GM23338 (cell line): Measurements from ENCODE around the gene RAB36. TPM values are rescaled to one million over a fixed set of nuclear protein-coding genes. Genes with fewer than 3 reads are reported as not detected.

Experiments used
- ATAC-seq: fragments of 200-7000 bp; cut with Tn5 transposase; 3 replicates; pipeline ENCODE4 v1.9.1; 2020
- DNase-seq: peaks from one replicate; pipeline ENCODE4 v3.0.0-alpha.2; 2015; ENCODE audit warnings: low spot score
- H2AFZ ChIP-seq: fragments of 200-600 bp; sonication (generic); 2 replicates; pipeline ENCODE4 v1.8.0; 2016; ENCODE audit warnings: antibody characterized with exemption, mild to moderate bottlenecking, moderate library complexity
- H3F3A ChIP-seq: fragments of 200-600 bp; sonication (generic); replicated peaks from 2 replicates; pipeline ENCODE4 v1.8.0; 2017; ENCODE audit warnings: antibody characterized with exemption, mixed run types, low read depth
- H3K27ac ChIP-seq: fragments of 200-600 bp; sonication (generic); 2 replicates; pipeline ENCODE4 v1.6.1; 2016; ENCODE audit warnings: low read depth
- H3K27me3 ChIP-seq: fragments of 200-600 bp; sonication (generic); 2 replicates; pipeline ENCODE4 v1.8.0; 2016; ENCODE audit warnings: mild to moderate bottlenecking, mixed run types, moderate library complexity; ENCODE audit not compliant: insufficient read depth
- H3K36me3 ChIP-seq: fragments of 200-600 bp; sonication (generic); 2 replicates; pipeline ENCODE4 v1.8.0; 2016; ENCODE audit warnings: mild to moderate bottlenecking; ENCODE audit not compliant: insufficient read depth
- H3K4me1 ChIP-seq: fragments of 200-600 bp; sonication (generic); 2 replicates; pipeline ENCODE4 v1.8.0; 2016; ENCODE audit warnings: mild to moderate bottlenecking, moderate library complexity; ENCODE audit not compliant: insufficient read depth
- H3K4me2 ChIP-seq: fragments of 200-600 bp; sonication (generic); 2 replicates; pipeline ENCODE4 v1.7.1; 2017; ENCODE audit warnings: mixed run types
- H3K4me3 ChIP-seq: fragments of 200-600 bp; sonication (generic); 2 replicates; pipeline ENCODE4 v1.6.1; 2016; ENCODE audit warnings: mixed run types
- H3K79me2 ChIP-seq: fragments of 200-600 bp; sonication (generic); replicated peaks from 2 replicates; pipeline ENCODE4 v1.8.0; 2017; ENCODE audit warnings: mild to moderate bottlenecking; ENCODE audit not compliant: insufficient read depth
- H3K9me2 ChIP-seq: fragments of 200-600 bp; sonication (generic); 2 replicates; pipeline ENCODE4 v1.8.0; 2017; ENCODE audit not compliant: insufficient read depth
- H4K20me1 ChIP-seq: fragments of 200-600 bp; sonication (generic); replicated peaks from 2 replicates; pipeline ENCODE4 v1.8.0; 2017; ENCODE audit warnings: mild to moderate bottlenecking; ENCODE audit not compliant: insufficient read depth
- H3K27ac Mint-ChIP-seq: 2 replicates; pipeline ENCODE4 v1.8.0; 2020; ENCODE audit warnings: inconsistent platforms, mild to moderate bottlenecking, moderate library complexity, mixed read lengths
- H3K27me3 Mint-ChIP-seq: 3 replicates; pipeline ENCODE4 v1.8.0; 2022; ENCODE audit warnings: low read depth, mild to moderate bottlenecking, moderate library complexity, mixed read lengths, inconsistent platforms; ENCODE audit not compliant: insufficient read depth, poor library complexity
- H3K36me3 Mint-ChIP-seq: 3 replicates; pipeline ENCODE4 v1.8.0; 2021; ENCODE audit warnings: low read depth, mild to moderate bottlenecking, inconsistent platforms, moderate library complexity, mixed read lengths
- H3K4me1 Mint-ChIP-seq: 3 replicates; pipeline ENCODE4 v1.8.0; 2020; ENCODE audit warnings: mild to moderate bottlenecking, inconsistent platforms, mixed read lengths
- H3K4me3 Mint-ChIP-seq: 3 replicates; pipeline ENCODE4 v1.8.0; 2021; ENCODE audit warnings: moderate library complexity, mild to moderate bottlenecking, inconsistent platforms, mixed read lengths
- H3K9me3 Mint-ChIP-seq: 3 replicates; pipeline ENCODE4 v1.8.0; 2020; ENCODE audit warnings: moderate library complexity, mild to moderate bottlenecking, inconsistent platforms, mixed read lengths
- CREB1 ChIP-seq: fragments of 250-450 bp; sonication (Bioruptor Pico); IDR thresholded peaks from 2 replicates; pipeline ENCODE4 v1.5.0; 2020; ENCODE audit warnings: low read depth, mild to moderate bottlenecking, moderate library complexity
- CTCF ChIP-seq, 2 experiments: fragments of 200-600 bp in 1 of 2; sonication (generic) in 1 of 2; conservative IDR thresholded peaks; 2 replicates each; pipeline versions ENCODE4 v1.5.1 to v1.6.1; 2016 to 2017; ENCODE audit warnings: antibody characterized with exemption in 2 of 2, low read depth in 2 of 2, mild to moderate bottlenecking in 2 of 2, moderate library complexity in 1 of 2
- EZH2 ChIP-seq: fragments of 200-600 bp; sonication (generic); IDR thresholded peaks from one replicate; pipeline ENCODE4 v1.8.0; 2017; ENCODE audit warnings: antibody characterized with exemption, mild to moderate bottlenecking, low read depth; ENCODE audit not compliant: unreplicated experiment
- EZH2phosphoT487 ChIP-seq: fragments of 200-600 bp; sonication (generic); IDR thresholded peaks from one replicate; pipeline ENCODE4 v1.8.1; 2018; ENCODE audit warnings: antibody characterized with exemption; ENCODE audit not compliant: unreplicated experiment
- POLR2AphosphoS5 ChIP-seq: IDR thresholded peaks from 2 replicates; pipeline ENCODE4 v1.6.1; 2016; ENCODE audit warnings: antibody characterized with exemption, low read depth
- REST ChIP-seq: IDR thresholded peaks from one replicate; pipeline ENCODE4 v1.6.1; 2018; ENCODE audit warnings: antibody characterized with exemption; ENCODE audit not compliant: unreplicated experiment
- STAT1 ChIP-seq: IDR thresholded peaks from one replicate; pipeline ENCODE4 v1.6.1; 2016; ENCODE audit warnings: antibody characterized with exemption; ENCODE audit not compliant: unreplicated experiment
- ZNF114 ChIP-seq: fragments of 250-450 bp; sonication (Bioruptor Pico); IDR thresholded peaks from 2 replicates; pipeline ENCODE4 v1.5.0; 2020; ENCODE audit warnings: mild to moderate bottlenecking, moderate library complexity
- ZNF331 ChIP-seq: fragments of 250-450 bp; sonication (Bioruptor Pico); IDR thresholded peaks from 2 replicates; pipeline ENCODE4 v1.5.0; 2020; ENCODE audit warnings: low read depth, mild to moderate bottlenecking, moderate library complexity
- ZNF462 ChIP-seq: fragments of 250-450 bp; sonication (Bioruptor Pico); IDR thresholded peaks from 2 replicates; pipeline ENCODE4 v1.5.0; 2020; ENCODE audit warnings: mild to moderate bottlenecking, moderate library complexity
- polyA plus RNA-seq: library from polyadenylated mRNA; unstranded; fragments of >200 nt; fragmentation: Nextera tagmentation; extraction: Ambion mirVana; gene quantifications from 2 replicates; pipeline ENCODE4 v1.2.1, GENCODE V29; 2016
- total RNA-seq: library from RNA; depleted of rRNA; stranded (reverse); fragments of >200 nt; shearing (Covaris generic); gene quantifications from 2 replicates; pipeline ENCODE4 v1.2.3, GENCODE V29; 2014

RAB36 gene
- total and polyA plus RNA-seq, 2 experiments from 2014 or later: 0.58 to 1.2 TPM

- H3K36me3 Mint-ChIP-seq: no peaks in the 10 kb centered on the region
- no peaks in the 10 kb centered on the region for H3K27me3 ChIP-seq
- no peaks in the 10 kb centered on the region for H3K36me3 ChIP-seq
- no peaks in the 10 kb centered on the region for H3K79me2 ChIP-seq
- H3K4me3 ChIP-seq: no peak overlapping the region
- DNase-seq (no peak), ATAC-seq (no peak)
- H3K4me1 ChIP-seq: peaks cover 6% of the 10 kb centered on the region
- H3K4me1 Mint-ChIP-seq: peaks cover 12% of the 10 kb centered on the region
- TF ChIP-seq EZH2: no peak
- H3K27ac ChIP-seq: no peak overlapping the region
- no peaks in the 10 kb centered on the region for H3K9me3 Mint-ChIP-seq
- no peak overlapping the region for H2AFZ ChIP-seq
- peaks cover 6% of the 10 kb centered on the region for H3K27me3 Mint-ChIP-seq
- H3K4me2 ChIP-seq: no peak overlapping the region
- no peaks in the 10 kb centered on the region for H3K9me2 ChIP-seq
- no peaks in the 10 kb centered on the region for H4K20me1 ChIP-seq
- no peaks in the 10 kb centered on the region for H3F3A ChIP-seq
- no peak overlapping the region for H3K27ac Mint-ChIP-seq
- H3K4me3 Mint-ChIP-seq: no peak overlapping the region
Observed at GRCh38 chr22:23137468-23137867, 7.8 kb upstream of the RAB36 start.

- Histone ChIP-seq H3K27ac (no peak overlapping the region), H3K9me2 (no peaks in the 10 kb centered on the region), H2AFZ (no peak overlapping the region), H3K4me1 (peaks cover 6% of the 10 kb centered on the region), H3K4me2 (no peak overlapping the region), H3K4me3 (no peak overlapping the region), H3K27me3 (no peaks in the 10 kb centered on the region), H3F3A (no peaks in the 10 kb centered on the region), H4K20me1 (no peaks in the 10 kb centered on the region), H3K79me2 (no peaks in the 10 kb centered on the region), H3K36me3 (no peaks in the 10 kb centered on the region)
- Mint-ChIP-seq H3K4me1 (peaks cover 15% of the 10 kb centered on the region), H3K27ac (no peak overlapping the region), H3K27me3 (peaks cover 10% of the 10 kb centered on the region), H3K36me3 (no peaks in the 10 kb centered on the region), H3K9me3 (peaks cover 3% of the 10 kb centered on the region; the same call in 1 of the 3 replicates), H3K4me3 (no peak overlapping the region)
- DNase-seq: no peak
- ATAC-seq: no peak
- no peak for TF ChIP-seq ZNF114 (CRISPR knock-in tag)
- no peak for TF ChIP-seq EZH2phosphoT487
- no peak for TF ChIP-seq CTCF (conservative IDR thresholded peaks at IDR 0.05; ENCODE audit: low read depth in 2 of 2)
- no peak for TF ChIP-seq ZNF331 (CRISPR knock-in tag)
- TF ChIP-seq CREB1 (CRISPR knock-in tag): no peak
- no peak for TF ChIP-seq POLR2AphosphoS5
- TF ChIP-seq REST: no peak
- no peak for TF ChIP-seq EZH2
- TF ChIP-seq STAT1: no peak
- TF ChIP-seq ZNF462 (CRISPR knock-in tag): no peak
Observed at GRCh38 chr22:23137905-23138561, 7.2 kb upstream of the RAB36 start.
